Spleen (tissue), 7 donors: ENCODE results near the gene GNG7.

Experiments
- CTCF ChIP-seq, 11 experiments: fragments of 200-600 bp in 7 of 11; fragments of 450-650 bp in 4 of 11; sonication (generic) in 4 of 11; IDR thresholded peaks in 8 of 11; conservative IDR thresholded peaks in 3 of 11; 1 replicate in 7 of 11; 2 replicates in 4 of 11; pipeline versions ENCODE4 v1.4.0 to v1.8.0; 2016 to 2021; ENCODE audit warnings: antibody characterized with exemption in 11 of 11, inconsistent platforms in 4 of 11, mild to moderate bottlenecking in 1 of 11
- POLR2A ChIP-seq, 3 donors: fragments of 450-650 bp; IDR thresholded peaks; one replicate each; pipeline ENCODE4 v1.5.1; 2017; ENCODE audit warnings: antibody characterized with exemption in 3 of 3, mild to moderate bottlenecking in 1 of 3
- donor health status: DM: no; HTN: no; CAD: no; lungs with moderate emphysema.
- donor health status: DM: no; HTN: no; CAD: no.
- donor health status: DM: no; HTN: no; CAD: no.

- no peak for TF ChIP-seq POLR2A (IDR thresholded peaks at IDR 0.05)
- no peak for TF ChIP-seq CTCF (IDR thresholded peaks at IDR 0.05 in 8 of 11, conservative IDR thresholded peaks at IDR 0.05 in 3 of 11)
Observed at GRCh38 chr19:2529473-2529918, 173.0 kb downstream of the GNG7 start.
